Measurements from ENCODE around the gene POLE4.

Gene POLE4

DNA sequence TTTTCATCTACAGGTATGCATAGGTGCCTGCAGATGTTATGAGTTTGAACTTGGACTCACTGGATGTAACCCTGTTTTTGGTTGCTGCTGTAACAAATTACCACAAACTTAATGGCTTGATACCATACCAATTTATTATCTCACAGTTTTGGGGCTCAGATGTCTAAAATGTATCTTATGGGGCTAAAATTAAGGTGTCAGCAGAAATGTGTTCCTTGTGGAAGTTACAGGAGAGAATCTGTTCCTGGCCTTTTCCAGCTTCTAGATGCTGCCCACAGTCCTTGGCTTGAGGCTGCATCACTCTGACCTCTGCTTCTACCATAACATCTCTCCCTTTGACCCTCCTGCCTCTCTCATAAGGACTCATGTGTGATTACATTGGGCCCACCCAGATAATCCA lies 47.6 kb downstream of the POLE4 start:
- no peaks in the 10 kb centered on the region for H3K4me1 ChIP-seq (ENCODE audit: control insufficient read depth, insufficient read depth, low read length)
- TF ChIP-seq ZFHX2 (tag by site-specific recombination; conservative IDR thresholded peaks at IDR 0.05) = no peak
- TF ChIP-seq TRIM28 (IDR thresholded peaks at IDR 0.05; ENCODE audit: borderline replicate concordance, low read length) = no peak
- TF ChIP-seq ZNF24 (tag by site-specific recombination; IDR thresholded peaks at IDR 0.05) = no peak
- TF ChIP-seq ZNF223 (tag by site-specific recombination; IDR thresholded peaks at IDR 0.05) = no peak
- TF ChIP-seq, protein P1, sequence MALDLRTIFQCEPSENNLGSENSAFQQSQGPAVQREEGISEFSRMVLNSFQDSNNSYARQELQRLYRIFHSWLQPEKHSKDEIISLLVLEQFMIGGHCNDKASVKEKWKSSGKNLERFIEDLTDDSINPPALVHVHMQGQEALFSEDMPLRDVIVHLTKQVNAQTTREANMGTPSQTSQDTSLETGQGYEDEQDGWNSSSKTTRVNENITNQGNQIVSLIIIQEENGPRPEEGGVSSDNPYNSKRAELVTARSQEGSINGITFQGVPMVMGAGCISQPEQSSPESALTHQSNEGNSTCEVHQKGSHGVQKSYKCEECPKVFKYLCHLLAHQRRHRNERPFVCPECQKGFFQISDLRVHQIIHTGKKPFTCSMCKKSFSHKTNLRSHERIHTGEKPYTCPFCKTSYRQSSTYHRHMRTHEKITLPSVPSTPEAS (tag by site-specific recombination; IDR thresholded peaks at IDR 0.05) = no peak
- TF ChIP-seq, protein P2, sequence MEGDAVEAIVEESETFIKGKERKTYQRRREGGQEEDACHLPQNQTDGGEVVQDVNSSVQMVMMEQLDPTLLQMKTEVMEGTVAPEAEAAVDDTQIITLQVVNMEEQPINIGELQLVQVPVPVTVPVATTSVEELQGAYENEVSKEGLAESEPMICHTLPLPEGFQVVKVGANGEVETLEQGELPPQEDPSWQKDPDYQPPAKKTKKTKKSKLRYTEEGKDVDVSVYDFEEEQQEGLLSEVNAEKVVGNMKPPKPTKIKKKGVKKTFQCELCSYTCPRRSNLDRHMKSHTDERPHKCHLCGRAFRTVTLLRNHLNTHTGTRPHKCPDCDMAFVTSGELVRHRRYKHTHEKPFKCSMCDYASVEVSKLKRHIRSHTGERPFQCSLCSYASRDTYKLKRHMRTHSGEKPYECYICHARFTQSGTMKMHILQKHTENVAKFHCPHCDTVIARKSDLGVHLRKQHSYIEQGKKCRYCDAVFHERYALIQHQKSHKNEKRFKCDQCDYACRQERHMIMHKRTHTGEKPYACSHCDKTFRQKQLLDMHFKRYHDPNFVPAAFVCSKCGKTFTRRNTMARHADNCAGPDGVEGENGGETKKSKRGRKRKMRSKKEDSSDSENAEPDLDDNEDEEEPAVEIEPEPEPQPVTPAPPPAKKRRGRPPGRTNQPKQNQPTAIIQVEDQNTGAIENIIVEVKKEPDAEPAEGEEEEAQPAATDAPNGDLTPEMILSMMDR (tag by site-specific recombination; IDR thresholded peaks at IDR 0.05) = no peak
- TF ChIP-seq ZNF621 (tag by site-specific recombination; IDR thresholded peaks at IDR 0.05) = no peak
- TF ChIP-seq MYNN (tag by site-specific recombination; IDR thresholded peaks at IDR 0.05; ENCODE audit: borderline replicate concordance) = no peak
- no peak for TF ChIP-seq ZNF221 (tag by site-specific recombination; IDR thresholded peaks at IDR 0.05; ENCODE audit: borderline replicate concordance)
- TF ChIP-seq ZNF266 (tag by site-specific recombination; IDR thresholded peaks at IDR 0.05; ENCODE audit: low read depth) = no peak
- TF ChIP-seq WT1 (tag by site-specific recombination; IDR thresholded peaks at IDR 0.05) = no peak
- no peak for TF ChIP-seq ZNF600 (tag by site-specific recombination; IDR thresholded peaks at IDR 0.05)
- no peak for TF ChIP-seq ZNF843 (tag by site-specific recombination; IDR thresholded peaks at IDR 0.05)
- TF ChIP-seq, protein P3, sequence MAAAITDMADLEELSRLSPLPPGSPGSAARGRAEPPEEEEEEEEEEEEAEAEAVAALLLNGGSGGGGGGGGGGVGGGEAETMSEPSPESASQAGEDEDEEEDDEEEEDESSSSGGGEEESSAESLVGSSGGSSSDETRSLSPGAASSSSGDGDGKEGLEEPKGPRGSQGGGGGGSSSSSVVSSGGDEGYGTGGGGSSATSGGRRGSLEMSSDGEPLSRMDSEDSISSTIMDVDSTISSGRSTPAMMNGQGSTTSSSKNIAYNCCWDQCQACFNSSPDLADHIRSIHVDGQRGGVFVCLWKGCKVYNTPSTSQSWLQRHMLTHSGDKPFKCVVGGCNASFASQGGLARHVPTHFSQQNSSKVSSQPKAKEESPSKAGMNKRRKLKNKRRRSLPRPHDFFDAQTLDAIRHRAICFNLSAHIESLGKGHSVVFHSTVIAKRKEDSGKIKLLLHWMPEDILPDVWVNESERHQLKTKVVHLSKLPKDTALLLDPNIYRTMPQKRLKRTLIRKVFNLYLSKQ (tag by site-specific recombination; IDR thresholded peaks at IDR 0.05; ENCODE audit: borderline replicate concordance) = no peak
- no peak for TF ChIP-seq ZNF629 (tag by site-specific recombination; IDR thresholded peaks at IDR 0.05)
- no peak for TF ChIP-seq ZBTB48 (tag by site-specific recombination; IDR thresholded peaks at IDR 0.05)
- no peak for TF ChIP-seq ZEB2 (tag by site-specific recombination; IDR thresholded peaks at IDR 0.05)
- TF ChIP-seq ZIC2 (tag by site-specific recombination; IDR thresholded peaks at IDR 0.05) = no peak
- H3K27ac ChIP-seq (ENCODE audit: extremely low read depth, low read depth, low read length) = no peak overlapping the region
- no peak overlapping the region for H3K4me3 ChIP-seq (ENCODE audit: low read depth, low read length)
- CTCF ChIA-PET = no interaction called here
- no peaks in the 10 kb centered on the region for H3K9me3 ChIP-seq (ENCODE audit: control insufficient read depth, insufficient read depth, low read depth, low read length)
- no peaks in the 10 kb centered on the region for H3K36me3 ChIP-seq (ENCODE audit: control insufficient read depth in 2 of 2, insufficient read depth in 1 of 2, low read length in 2 of 2)
- POLR2A ChIA-PET = no interaction called here

DNA sequence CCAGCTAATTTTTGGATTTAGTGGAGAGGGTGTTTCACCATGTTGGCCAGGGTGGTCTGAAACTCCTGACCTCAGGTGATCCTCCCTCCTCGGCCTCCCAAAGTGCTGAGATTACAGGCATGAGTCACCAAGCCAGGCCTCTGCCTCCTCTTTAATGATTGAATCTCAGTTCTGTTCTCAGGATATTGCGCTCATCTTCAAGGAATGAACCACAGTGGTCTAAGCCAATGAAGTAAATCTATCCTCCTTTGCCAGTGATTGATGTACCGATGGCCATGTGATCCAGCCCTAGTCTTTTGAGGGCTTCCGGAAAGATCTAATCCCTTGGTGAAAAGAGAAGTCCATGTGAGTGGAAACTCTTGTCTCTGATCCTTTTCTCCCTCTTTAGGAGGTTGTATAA lies 48.6 kb downstream of the POLE4 start:
- ChIA-PET POLR2A (no interaction called here), CTCF (no interaction called here)
- no peak overlapping the region for H3K27ac ChIP-seq (ENCODE audit: extremely low read depth, low read depth, low read length)
- no peaks in the 10 kb centered on the region for H3K9me3 ChIP-seq (ENCODE audit: control insufficient read depth, insufficient read depth, low read depth, low read length)
- H3K36me3 ChIP-seq (ENCODE audit: control insufficient read depth in 2 of 2, insufficient read depth in 1 of 2, low read length in 2 of 2) = no peaks in the 10 kb centered on the region
- no peaks in the 10 kb centered on the region for H3K4me1 ChIP-seq (ENCODE audit: control insufficient read depth, insufficient read depth, low read length)
- no peak overlapping the region for H3K4me3 ChIP-seq (ENCODE audit: low read depth, low read length)
- TF ChIP-seq ZNF623 (tag by site-specific recombination; IDR thresholded peaks at IDR 0.05) (no peak), ZNF830 (tag by site-specific recombination; IDR thresholded peaks at IDR 0.05; ENCODE audit: low read depth) (no peak), ZNF341 (tag by site-specific recombination; IDR thresholded peaks at IDR 0.05; ENCODE audit: low read depth) (no peak), SETDB1 (IDR thresholded peaks at IDR 0.05; ENCODE audit: insufficient read length, low read length) (no peak), WT1 (tag by site-specific recombination; IDR thresholded peaks at IDR 0.05) (no peak), ZSCAN23 (tag by site-specific recombination; IDR thresholded peaks at IDR 0.05) (no peak), MEIS1 (CRISPR knock-in tag; IDR thresholded peaks at IDR 0.05; ENCODE audit: borderline replicate concordance) (no peak), ZNF324 (tag by site-specific recombination; IDR thresholded peaks at IDR 0.05) (no peak), SP2 (tag by site-specific recombination; IDR thresholded peaks at IDR 0.05) (no peak), YY1 (tag by site-specific recombination; IDR thresholded peaks at IDR 0.05) (no peak)
- TF ChIP-seq, protein P4, sequence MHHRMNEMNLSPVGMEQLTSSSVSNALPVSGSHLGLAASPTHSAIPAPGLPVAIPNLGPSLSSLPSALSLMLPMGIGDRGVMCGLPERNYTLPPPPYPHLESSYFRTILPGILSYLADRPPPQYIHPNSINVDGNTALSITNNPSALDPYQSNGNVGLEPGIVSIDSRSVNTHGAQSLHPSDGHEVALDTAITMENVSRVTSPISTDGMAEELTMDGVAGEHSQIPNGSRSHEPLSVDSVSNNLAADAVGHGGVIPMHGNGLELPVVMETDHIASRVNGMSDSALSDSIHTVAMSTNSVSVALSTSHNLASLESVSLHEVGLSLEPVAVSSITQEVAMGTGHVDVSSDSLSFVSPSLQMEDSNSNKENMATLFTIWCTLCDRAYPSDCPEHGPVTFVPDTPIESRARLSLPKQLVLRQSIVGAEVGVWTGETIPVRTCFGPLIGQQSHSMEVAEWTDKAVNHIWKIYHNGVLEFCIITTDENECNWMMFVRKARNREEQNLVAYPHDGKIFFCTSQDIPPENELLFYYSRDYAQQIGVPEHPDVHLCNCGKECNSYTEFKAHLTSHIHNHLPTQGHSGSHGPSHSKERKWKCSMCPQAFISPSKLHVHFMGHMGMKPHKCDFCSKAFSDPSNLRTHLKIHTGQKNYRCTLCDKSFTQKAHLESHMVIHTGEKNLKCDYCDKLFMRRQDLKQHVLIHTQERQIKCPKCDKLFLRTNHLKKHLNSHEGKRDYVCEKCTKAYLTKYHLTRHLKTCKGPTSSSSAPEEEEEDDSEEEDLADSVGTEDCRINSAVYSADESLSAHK (tag by site-specific recombination; IDR thresholded peaks at IDR 0.05) = no peak
- TF ChIP-seq, protein P5, sequence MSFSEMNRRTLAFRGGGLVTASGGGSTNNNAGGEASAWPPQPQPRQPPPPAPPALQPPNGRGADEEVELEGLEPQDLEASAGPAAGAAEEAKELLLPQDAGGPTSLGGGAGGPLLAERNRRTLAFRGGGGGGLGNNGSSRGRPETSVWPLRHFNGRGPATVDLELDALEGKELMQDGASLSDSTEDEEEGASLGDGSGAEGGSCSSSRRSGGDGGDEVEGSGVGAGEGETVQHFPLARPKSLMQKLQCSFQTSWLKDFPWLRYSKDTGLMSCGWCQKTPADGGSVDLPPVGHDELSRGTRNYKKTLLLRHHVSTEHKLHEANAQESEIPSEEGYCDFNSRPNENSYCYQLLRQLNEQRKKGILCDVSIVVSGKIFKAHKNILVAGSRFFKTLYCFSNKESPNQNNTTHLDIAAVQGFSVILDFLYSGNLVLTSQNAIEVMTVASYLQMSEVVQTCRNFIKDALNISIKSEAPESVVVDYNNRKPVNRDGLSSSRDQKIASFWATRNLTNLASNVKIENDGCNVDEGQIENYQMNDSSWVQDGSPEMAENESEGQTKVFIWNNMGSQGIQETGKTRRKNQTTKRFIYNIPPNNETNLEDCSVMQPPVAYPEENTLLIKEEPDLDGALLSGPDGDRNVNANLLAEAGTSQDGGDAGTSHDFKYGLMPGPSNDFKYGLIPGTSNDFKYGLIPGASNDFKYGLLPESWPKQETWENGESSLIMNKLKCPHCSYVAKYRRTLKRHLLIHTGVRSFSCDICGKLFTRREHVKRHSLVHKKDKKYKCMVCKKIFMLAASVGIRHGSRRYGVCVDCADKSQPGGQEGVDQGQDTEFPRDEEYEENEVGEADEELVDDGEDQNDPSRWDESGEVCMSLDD (tag by site-specific recombination; IDR thresholded peaks at IDR 0.05) = no peak

Measured in HEK293 (cell line).